HL-60 (cell line): ENCODE data around the gene HDAC7.

Experiments
- DNase-seq, 2 experiments: peaks; one replicate each; pipeline ENCODE4 v3.0.0-alpha.2; 2010 to 2020; ENCODE audit warnings: low read depth in 1 of 2, low spot score in 1 of 2
- H3K27ac ChIP-seq: fragments of 250-450 bp; sonication (Bioruptor Pico); replicated peaks from 2 replicates; pipeline ENCODE4 v1.5.1; 2020; ENCODE audit warnings: mild to moderate bottlenecking, moderate library complexity
- H3K27me3 ChIP-seq: fragments of 250-450 bp; sonication (Bioruptor Pico); 2 replicates; pipeline ENCODE4 v1.5.1; 2021; ENCODE audit warnings: mild to moderate bottlenecking, moderate library complexity; ENCODE audit not compliant: insufficient read depth, poor library complexity, severe bottlenecking
- H3K4me3 ChIP-seq: replicated peaks from 2 replicates; pipeline ENCODE4 v1.5.1; 2011; ENCODE audit warnings: mild to moderate bottlenecking, control low read depth, low read length; ENCODE audit not compliant: insufficient read depth
- CTCF ChIP-seq: IDR thresholded peaks from one replicate; pipeline ENCODE4 v1.5.1; 2011; ENCODE audit warnings: low read length, control low read depth, inconsistent platforms; ENCODE audit not compliant: insufficient read depth
- GABPA ChIP-seq: IDR thresholded peaks from 2 replicates; pipeline ENCODE4 v1.6.1; 2012; ENCODE audit warnings: low read depth
- POLR2AphosphoS5 ChIP-seq: IDR thresholded peaks from 2 replicates; pipeline ENCODE4 v1.6.1; 2012; ENCODE audit warnings: low read depth
- REST ChIP-seq: IDR thresholded peaks from 2 replicates; pipeline ENCODE4 v1.6.1; 2012; ENCODE audit warnings: low read depth; ENCODE audit not compliant: insufficient replicate concordance
- SPI1 ChIP-seq: IDR thresholded peaks from 2 replicates; pipeline ENCODE4 v1.6.1; 2012; ENCODE audit warnings: low read depth, mild to moderate bottlenecking, borderline replicate concordance

The HDAC7 gene

GRCh38 chr12:47834199-47834903 is 14.6 kb upstream of the HDAC7 start:
- no peak for TF ChIP-seq GABPA
- no peak for TF ChIP-seq POLR2AphosphoS5
- TF ChIP-seq CTCF, result no peak
- no peak for TF ChIP-seq REST
- no peak for TF ChIP-seq SPI1
- Histone ChIP-seq H3K27ac (no peak overlapping the region), H3K27me3 (no peaks in the 10 kb centered on the region), H3K4me3 (no peak overlapping the region)
- DNase-seq, result no peak

- TF ChIP-seq POLR2AphosphoS5 (no peak), SPI1 (no peak), CTCF (no peak), GABPA (no peak), REST (no peak)
- DNase-seq, result no peak
Measured at GRCh38 chr12:47833591-47834012, 13.9 kb upstream of the HDAC7 start.

GRCh38 chr12:47832263-47832933 is 12.7 kb upstream of the HDAC7 start:
- no peak for DNase-seq
- Histone ChIP-seq H3K27ac (no peak overlapping the region), H3K27me3 (no peaks in the 10 kb centered on the region), H3K4me3 (no peak overlapping the region)
- no peak for TF ChIP-seq CTCF
- TF ChIP-seq SPI1, result no peak

More at GRCh38 chr12:47833591-47834012, 13.9 kb upstream of the HDAC7 start:
- no peaks in the 10 kb centered on the region for H3K27me3 ChIP-seq
- no peak overlapping the region for H3K4me3 ChIP-seq
- no peak overlapping the region for H3K27ac ChIP-seq
